Endothelial cell of umbilical vein (primary cell): ENCODE data around the gene CCDC93. TPM values are rescaled to one million over a fixed set of nuclear protein-coding genes. Genes with fewer than 3 reads are reported as not detected.

Experiments used
- BruUV-seq: library from RNA; stranded (reverse); fragments of 400-500 nt; replicated peaks from 2 replicates; lab custom pipeline; 2021; lab: Mats Ljungman, UMichigan
- CTCF ChIA-PET: fragments of 300-600, 350-600 bp; sonication (Branson Sonifier 250); formaldehyde crosslinking; loops from one replicate; lab custom pipeline; 2021; ENCODE audit warnings: antibody characterized with exemption, inconsistent platforms; lab: Charles Lee
- POLR2A ChIA-PET: fragments of 300-600, 350-600 bp; sonication (Branson Sonifier 250); formaldehyde crosslinking; loops from one replicate; lab custom pipeline; 2021; ENCODE audit warnings: antibody characterized with exemption, inconsistent platforms; lab: Charles Lee
- DNase-seq: peaks from one replicate; pipeline ENCODE4 v3.0.0-alpha.2; 2011; ENCODE audit warnings: low read depth, low spot score
- FAIRE-seq: peaks from 2 replicates; lab custom pipeline; 2011; peaks lifted over from hg19 to GRCh38; lab: Jason Lieb, UNC
- H2AFZ ChIP-seq: 2 replicates; pipeline ENCODE4 v1.6.0; 2012; ENCODE audit warnings: low read depth, low read length, control low read depth, inconsistent platforms
- H3K27ac ChIP-seq: 2 replicates; pipeline ENCODE4 v1.5.1; 2011; ENCODE audit warnings: low read depth, mild to moderate bottlenecking, control low read depth, low read length, moderate library complexity; ENCODE audit not compliant: insufficient read depth
- H3K27me3 ChIP-seq, 2 experiments: 2 replicates each; pipeline versions ENCODE4 v1.6.0 to v1.6.1; 2011; ENCODE audit warnings: low read length in 2 of 2, mixed read lengths in 1 of 2; ENCODE audit not compliant: control insufficient read depth in 2 of 2, insufficient read depth in 2 of 2
- H3K36me3 ChIP-seq, 2 experiments: 2 replicates in 1 of 2; 3 replicates in 1 of 2; pipeline ENCODE4 v1.5.1; 2011; ENCODE audit warnings: low read length in 2 of 2, mild to moderate bottlenecking in 1 of 2, moderate library complexity in 1 of 2; ENCODE audit not compliant: control insufficient read depth in 2 of 2, insufficient read depth in 2 of 2; ENCODE audit errors: extremely low read depth in 1 of 2
- H3K4me1 ChIP-seq: 3 replicates; pipeline ENCODE4 v1.5.1; 2011; ENCODE audit warnings: mild to moderate bottlenecking, low read length; ENCODE audit not compliant: control insufficient read depth, insufficient read depth; ENCODE audit errors: extremely low read depth
- H3K4me2 ChIP-seq: 2 replicates; pipeline ENCODE4 v1.6.1; 2011; ENCODE audit warnings: low read length, control low read depth, mixed read lengths; ENCODE audit not compliant: insufficient read depth
- H3K4me3 ChIP-seq, 3 experiments: fragments of 200-600 bp in 1 of 3; sonication (generic), shearing (Covaris generic) in 1 of 3; replicated peaks in 1 of 3; 2 replicates each; pipeline ENCODE4 v1.5.1; 2011 to 2016; ENCODE audit warnings: control low read depth in 3 of 3, low read length in 3 of 3, mild to moderate bottlenecking in 2 of 3, inconsistent platforms in 1 of 3, low read depth in 1 of 3, moderate library complexity in 1 of 3; ENCODE audit not compliant: insufficient read depth in 1 of 3
- H3K79me2 ChIP-seq: 2 replicates; pipeline ENCODE4 v1.6.0; 2012; ENCODE audit warnings: low read length, inconsistent platforms; ENCODE audit not compliant: control insufficient read depth, insufficient read depth
- H3K9ac ChIP-seq: replicated peaks from 2 replicates; pipeline ENCODE3; 2011; ENCODE audit warnings: low read length, control low read depth; ENCODE audit not compliant: insufficient read depth; ENCODE audit errors: extremely low read depth
- H3K9me1 ChIP-seq: replicated peaks from 3 replicates; pipeline ENCODE4 v1.6.0; 2011; ENCODE audit warnings: mild to moderate bottlenecking, low read length; ENCODE audit not compliant: control insufficient read depth, insufficient read depth; ENCODE audit errors: extremely low read depth
- H3K9me3 ChIP-seq: replicated peaks from 2 replicates; pipeline ENCODE4 v1.5.1; 2012; ENCODE audit warnings: low read length, inconsistent platforms; ENCODE audit not compliant: control insufficient read depth, insufficient read depth
- H4K20me1 ChIP-seq: replicated peaks from 2 replicates; pipeline ENCODE3; 2011; ENCODE audit warnings: mild to moderate bottlenecking, low read length; ENCODE audit not compliant: control insufficient read depth, insufficient read depth; ENCODE audit errors: extremely low read depth
- GATA2 ChIP-seq: IDR thresholded peaks from 2 replicates; pipeline ENCODE4 v1.7.0; 2011; ENCODE audit warnings: low read depth, mild to moderate bottlenecking, moderate library complexity, mixed read lengths, low read length; ENCODE audit not compliant: insufficient read length, insufficient read depth
- JUN ChIP-seq: IDR thresholded peaks from 2 replicates; pipeline ENCODE4 v1.6.1; 2011; ENCODE audit warnings: borderline replicate concordance, low read depth; ENCODE audit not compliant: insufficient read length, insufficient read depth
- MYC ChIP-seq: IDR thresholded peaks from one replicate; pipeline ENCODE4 v1.6.1; 2011; ENCODE audit warnings: mild to moderate bottlenecking, low read depth, low read length
- POLR2AphosphoS5 ChIP-seq: IDR thresholded peaks from 2 replicates; pipeline ENCODE4 v1.6.1; 2012; ENCODE audit warnings: low read depth, mild to moderate bottlenecking, control low read depth, low read length, moderate library complexity; ENCODE audit not compliant: insufficient read depth
- dilution Hi-C: fragments of 300-500 bp; cut with MboI; formaldehyde crosslinking; loops from one replicate; pipeline ENCODE4 v1.15.0; 2019; ENCODE audit warnings: low sequenced_read_pairs; ENCODE audit not compliant: extremely low pct_ligation_motif_present
- intact Hi-C: fragments of 100-400 bp; cut with micrococcal nuclease; formaldehyde crosslinking; loops from one replicate; pipeline ENCODE4 v1.10.0; 2022
- polyA plus RNA-seq, 4 experiments: library from polyadenylated mRNA; depleted of rRNA in 3 of 4; stranded (reverse) in 3 of 4; unstranded in 1 of 4; fragments of >200 nt; gene quantifications; 2 replicates each; pipeline versions ENCODE4 v1.2.1 to v1.2.3, GENCODE V29; 2011 to 2012; ENCODE audit warnings: missing spikeins in 1 of 4
- total RNA-seq: library from RNA; stranded (reverse); gene quantifications from 2 replicates; pipeline ENCODE4 v1.2.3, GENCODE V29; 2021
- TF ChIP-seq, protein P1 (sequence below): IDR thresholded peaks from 2 replicates; pipeline ENCODE4 v1.6.1; 2011; ENCODE audit not compliant: insufficient read depth, insufficient read length
- TF ChIP-seq, protein P2 (sequence below), 2 donors: IDR thresholded peaks; 1 replicate in 1 of 2; 2 replicates in 1 of 2; pipeline ENCODE4 v1.5.1; 2011; ENCODE audit warnings: low read length in 2 of 2, mild to moderate bottlenecking in 2 of 2, moderate library complexity in 2 of 2, control low read depth in 1 of 2, inconsistent platforms in 1 of 2, low read depth in 1 of 2; ENCODE audit not compliant: insufficient read depth in 1 of 2; ENCODE audit errors: extremely low read depth in 1 of 2

Gene CCDC93
- total and polyA plus RNA-seq, 2 donors (not counting 3 experiments of a cell fraction or from before 2014, with no cell fraction given), result 13.8 to 35.1 TPM

DNA sequence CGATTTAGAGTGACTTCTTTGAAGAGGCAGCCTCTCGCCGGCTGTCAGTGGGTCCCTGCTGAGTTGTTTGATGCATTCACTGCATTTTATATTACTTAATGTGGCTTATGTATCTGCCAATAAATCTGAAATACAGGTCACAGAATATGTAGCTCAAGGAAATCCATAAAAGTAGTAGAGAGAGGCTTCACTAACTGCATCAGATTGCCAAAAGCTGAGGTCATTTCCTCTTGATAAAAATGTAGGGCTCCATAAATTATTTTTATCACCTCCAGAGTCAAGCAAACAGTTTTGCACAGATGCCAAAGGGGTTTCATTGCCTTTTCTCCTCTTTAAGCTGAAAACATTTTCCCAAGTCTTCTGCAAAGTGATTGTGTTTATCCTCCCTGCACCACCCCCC is 36.5 kb upstream of the CCDC93 start:
- Histone ChIP-seq H3K4me2 (no peak overlapping the region), H3K79me2 (no peaks in the 10 kb centered on the region), H3K4me1 (peaks cover 26% of the 10 kb centered on the region), H2AFZ (no peak overlapping the region), H3K9me3 (no peaks in the 10 kb centered on the region), H3K36me3 (no peaks in the 10 kb centered on the region), H3K27ac (no peak overlapping the region), H3K4me3 (no peak overlapping the region), H3K9me1 (no peaks in the 10 kb centered on the region), H4K20me1 (no peaks in the 10 kb centered on the region), H3K27me3 (peaks cover 6 to 8% of the 10 kb centered on the region in 2 experiments), H3K9ac (no peak overlapping the region)
- DNase-seq (peak; percentile 54), FAIRE-seq (peak; percentile 77)
- dilution Hi-C loops, result no loop called here
- BruUV-seq, result no TSS peak
- ChIA-PET POLR2A (no interaction called here), CTCF (interaction anchor here (0.6 to 4.0 kb wide), 9 partner anchors 12 to 813 kb away, joined by 3 to 15 read pairs (median 4); no protein-coding TSS in a partner anchor)
- intact Hi-C loops, result no loop called here
- TF ChIP-seq, protein P1, sequence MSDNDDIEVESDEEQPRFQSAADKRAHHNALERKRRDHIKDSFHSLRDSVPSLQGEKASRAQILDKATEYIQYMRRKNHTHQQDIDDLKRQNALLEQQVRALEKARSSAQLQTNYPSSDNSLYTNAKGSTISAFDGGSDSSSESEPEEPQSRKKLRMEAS, result no peak
- TF ChIP-seq MYC, result no peak
- peak; percentile 45 for TF ChIP-seq GATA2
- TF ChIP-seq JUN, result peak; percentile 57
- TF ChIP-seq, protein P2, sequence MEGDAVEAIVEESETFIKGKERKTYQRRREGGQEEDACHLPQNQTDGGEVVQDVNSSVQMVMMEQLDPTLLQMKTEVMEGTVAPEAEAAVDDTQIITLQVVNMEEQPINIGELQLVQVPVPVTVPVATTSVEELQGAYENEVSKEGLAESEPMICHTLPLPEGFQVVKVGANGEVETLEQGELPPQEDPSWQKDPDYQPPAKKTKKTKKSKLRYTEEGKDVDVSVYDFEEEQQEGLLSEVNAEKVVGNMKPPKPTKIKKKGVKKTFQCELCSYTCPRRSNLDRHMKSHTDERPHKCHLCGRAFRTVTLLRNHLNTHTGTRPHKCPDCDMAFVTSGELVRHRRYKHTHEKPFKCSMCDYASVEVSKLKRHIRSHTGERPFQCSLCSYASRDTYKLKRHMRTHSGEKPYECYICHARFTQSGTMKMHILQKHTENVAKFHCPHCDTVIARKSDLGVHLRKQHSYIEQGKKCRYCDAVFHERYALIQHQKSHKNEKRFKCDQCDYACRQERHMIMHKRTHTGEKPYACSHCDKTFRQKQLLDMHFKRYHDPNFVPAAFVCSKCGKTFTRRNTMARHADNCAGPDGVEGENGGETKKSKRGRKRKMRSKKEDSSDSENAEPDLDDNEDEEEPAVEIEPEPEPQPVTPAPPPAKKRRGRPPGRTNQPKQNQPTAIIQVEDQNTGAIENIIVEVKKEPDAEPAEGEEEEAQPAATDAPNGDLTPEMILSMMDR (IDR thresholded peaks at IDR 0.05; ENCODE audit: extremely low read depth in 1 of 2, insufficient read depth in 1 of 2, low read depth in 1 of 2, low read length in 2 of 2), result no peak
- no peak for TF ChIP-seq POLR2AphosphoS5
